CD14-positive monocyte (primary cell): ENCODE measurements around the gene CTF1. TPM values are rescaled to one million over a fixed set of nuclear protein-coding genes. Genes with fewer than 3 reads are reported as not detected.
A peak's percentile ranks its signal among the peaks of the same experiment; 100 is the strongest.

Experiments used
- DNase-seq, 3 donors: peaks; one replicate each; pipeline ENCODE4 v3.0.0-alpha.2; 2011 to 2022
- H2AFZ ChIP-seq: 2 replicates; pipeline ENCODE4 v1.6.0; 2012; ENCODE audit warnings: mild to moderate bottlenecking, low read depth, low read length, inconsistent platforms; ENCODE audit not compliant: insufficient read depth, poor library complexity, severe bottlenecking
- H3K27ac ChIP-seq, 2 donors: 1 replicate in 1 of 2; 2 replicates in 1 of 2; pipeline ENCODE4 v1.5.1; 2012 to 2013; ENCODE audit warnings: low read length in 2 of 2, control low read depth in 1 of 2, inconsistent platforms in 1 of 2, low read depth in 1 of 2, mild to moderate bottlenecking in 1 of 2
- H3K27me3 ChIP-seq, 2 donors: one replicate each; pipeline versions ENCODE4 v1.6.0 to v1.6.1; 2011 to 2013; ENCODE audit warnings: low read length in 2 of 2; ENCODE audit not compliant: control insufficient read depth in 2 of 2, insufficient read depth in 2 of 2
- H3K36me3 ChIP-seq, 2 donors: replicated peaks in 1 of 2; 1 replicate in 1 of 2; 2 replicates in 1 of 2; pipeline versions ENCODE4 v1.5.1 to v1.6.1; 2012 to 2013; ENCODE audit warnings: low read length in 2 of 2, control low read depth in 1 of 2, inconsistent platforms in 1 of 2, mild to moderate bottlenecking in 1 of 2; ENCODE audit not compliant: insufficient read depth in 2 of 2, control insufficient read depth in 1 of 2
- H3K4me1 ChIP-seq, 2 donors: 1 replicate in 1 of 2; 2 replicates in 1 of 2; pipeline versions ENCODE4 v1.5.1 to v1.6.1; 2012 to 2013; ENCODE audit warnings: low read length in 2 of 2, control low read depth in 1 of 2, inconsistent platforms in 1 of 2, mild to moderate bottlenecking in 1 of 2, moderate library complexity in 1 of 2; ENCODE audit not compliant: insufficient read depth in 2 of 2, control insufficient read depth in 1 of 2
- H3K4me2 ChIP-seq: replicated peaks from 2 replicates; pipeline ENCODE3; 2012; ENCODE audit warnings: low read length, moderate library complexity, mild to moderate bottlenecking; ENCODE audit not compliant: poor library complexity, severe bottlenecking; ENCODE audit errors: extremely low read depth
- H3K4me3 ChIP-seq, 3 experiments: fragments of 200-600 bp in 1 of 3; sonication (generic) in 1 of 3; replicated peaks in 1 of 3; 1 replicate in 2 of 3; 2 replicates in 1 of 3; pipeline ENCODE4 v1.5.1; 2011 to 2013; ENCODE audit warnings: low read length in 3 of 3, mild to moderate bottlenecking in 3 of 3, control low read depth in 2 of 3, low read depth in 2 of 3, inconsistent platforms in 1 of 3, moderate library complexity in 1 of 3
- H3K79me2 ChIP-seq: 2 replicates; pipeline ENCODE4 v1.6.0; 2012; ENCODE audit warnings: mild to moderate bottlenecking, control low read depth, inconsistent platforms, low read length, moderate library complexity; ENCODE audit not compliant: insufficient read depth
- H3K9ac ChIP-seq: 2 replicates; pipeline ENCODE4 v1.6.0; 2017; ENCODE audit warnings: low read length, mild to moderate bottlenecking; ENCODE audit not compliant: insufficient read depth, poor library complexity, severe bottlenecking
- H3K9me3 ChIP-seq, 2 donors: replicated peaks in 1 of 2; 1 replicate in 1 of 2; 2 replicates in 1 of 2; pipeline versions ENCODE4 v1.5.1 to v1.6.1; 2012 to 2013; ENCODE audit warnings: low read length in 2 of 2, control low read depth in 1 of 2; ENCODE audit not compliant: control insufficient read depth in 1 of 2, insufficient read depth in 1 of 2
- H4K20me1 ChIP-seq: 2 replicates; pipeline ENCODE4 v1.6.0; 2012; ENCODE audit warnings: mild to moderate bottlenecking, low read length, control low read depth, moderate library complexity; ENCODE audit not compliant: insufficient read depth
- H3K27ac Mint-ChIP-seq, 7 donors: one replicate each; pipeline ENCODE4 v1.8.0; 2020; ENCODE audit warnings: mild to moderate bottlenecking in 7 of 7, mixed read lengths in 7 of 7, moderate library complexity in 6 of 7, inconsistent platforms in 2 of 7
- H3K27me3 Mint-ChIP-seq, 3 donors: one replicate each; pipeline ENCODE4 v1.8.0; 2021 to 2022; ENCODE audit warnings: low read depth in 3 of 3, mild to moderate bottlenecking in 3 of 3, mixed read lengths in 3 of 3, moderate library complexity in 3 of 3, inconsistent platforms in 1 of 3
- H3K36me3 Mint-ChIP-seq, 2 donors: one replicate each; pipeline ENCODE4 v1.8.0; 2020; ENCODE audit warnings: mixed read lengths in 2 of 2, inconsistent platforms in 1 of 2, mild to moderate bottlenecking in 1 of 2
- H3K4me1 Mint-ChIP-seq: one replicate; pipeline ENCODE4 v1.8.0; 2020; ENCODE audit warnings: mild to moderate bottlenecking, mixed read lengths
- H3K4me3 Mint-ChIP-seq, 2 donors: one replicate each; pipeline ENCODE4 v1.8.0; 2020; ENCODE audit warnings: mild to moderate bottlenecking in 2 of 2, mixed read lengths in 2 of 2, moderate library complexity in 1 of 2
- H3K9me3 Mint-ChIP-seq, 7 donors: one replicate each; pipeline ENCODE4 v1.8.0; 2020 to 2022; ENCODE audit warnings: mixed read lengths in 7 of 7, mild to moderate bottlenecking in 6 of 7, moderate library complexity in 6 of 7, inconsistent platforms in 2 of 7
- CTCF ChIP-seq: fragments of 200-600 bp; IDR thresholded peaks from one replicate; pipeline ENCODE4 v1.8.0; 2022; ENCODE audit warnings: antibody characterized with exemption, mild to moderate bottlenecking
- WGBS: methylation state at CpG from one replicate; pipeline ENCODE4 v1.1.5; 2013; ENCODE audit warnings: missing lambda C conversion rate; ENCODE audit not compliant: insufficient coverage; 5-methylcytosine and 5-hydroxymethylcytosine counted together
- intact Hi-C, 2 donors: fragments of 100-400 bp; cut with micrococcal nuclease; formaldehyde crosslinking; loops; one replicate each; pipeline versions ENCODE4 v1.15.0 to v1.15.1; 2023
- polyA plus RNA-seq, 3 donors: library from polyadenylated mRNA; depleted of rRNA in 1 of 3; unstranded in 2 of 3; stranded (reverse) in 1 of 3; fragments of 300-500 nt in 2 of 3; fragments of >200 nt in 1 of 3; fragmentation: Illumina TruSeq in 2 of 3; gene quantifications; 1 replicate in 2 of 3; 2 replicates in 1 of 3; pipeline ENCODE4 v1.2.3, GENCODE V29; 2012 to 2021

Gene CTF1
- polyA plus RNA-seq, 3 donors: 0.93 TPM; not detected in 2

GRCh38 chr16:30925995-30926811, 29.8 kb downstream of the CTF1 start:
- WGBS: 76% methylated on average over 9 of the region's 10 CpGs
- Histone ChIP-seq H3K9me3 (no peaks in the 10 kb centered on the region), H2AFZ (no peak overlapping the region), H3K79me2 (no peaks in the 10 kb centered on the region), H3K4me3 (no peak overlapping the region), H3K27ac (no peak overlapping the region), H4K20me1 (no peaks in the 10 kb centered on the region), H3K36me3 (peaks cover 16 to 36% of the 10 kb centered on the region in 2 donors), H3K4me2 (no peak overlapping the region), H3K9ac (no peak overlapping the region), H3K4me1 (peaks cover 12 to 19% of the 10 kb centered on the region in 2 donors), H3K27me3 (no peaks in the 10 kb centered on the region)
- no peak for TF ChIP-seq CTCF
- no peak for DNase-seq
- Mint-ChIP-seq H3K9me3 (peaks cover 0 to 2% (median 0%) of the 10 kb centered on the region in 7 donors), H3K4me3 (no peak overlapping the region), H3K27me3 (no peaks in the 10 kb centered on the region), H3K36me3 (peaks cover 23 to 32% of the 10 kb centered on the region in 2 donors), H3K4me1 (peaks cover 23% of the 10 kb centered on the region), H3K27ac (peak overlapping the region in 3 of 7 donors; percentile 31 to 81 (median 60))
- intact Hi-C loops: loop anchor here in 1 of 2 donors (10.0 kb wide), 2 partner anchors 161 to 271 kb away; partner anchors contain the start of genes CFAP119, FBRS, PRR14 and RNF40

- H3K4me3 Mint-ChIP-seq: no peak overlapping the region
- H3K4me1 Mint-ChIP-seq: peaks cover 15% of the 10 kb centered on the region
- Histone ChIP-seq H3K36me3 (peaks cover 20 to 45% of the 10 kb centered on the region in 2 donors), H3K9me3 (no peaks in the 10 kb centered on the region), H3K27ac (no peak overlapping the region), H3K79me2 (no peaks in the 10 kb centered on the region), H3K4me1 (peaks cover 4 to 10% of the 10 kb centered on the region in 2 donors), H3K4me2 (no peak overlapping the region), H3K27me3 (no peaks in the 10 kb centered on the region), H4K20me1 (no peaks in the 10 kb centered on the region), H2AFZ (no peak overlapping the region), H3K9ac (no peak overlapping the region), H3K4me3 (no peak overlapping the region)
- TF ChIP-seq CTCF: no peak
- WGBS: 99% methylated on average over 12 of the region's 22 CpGs
- H3K9me3 Mint-ChIP-seq: peaks cover 0 to 2% (median 0%) of the 10 kb centered on the region in 7 donors
- DNase-seq: no peak
- peaks cover 25 to 41% of the 10 kb centered on the region in 2 donors for H3K36me3 Mint-ChIP-seq
- H3K27ac Mint-ChIP-seq: no peak overlapping the region
- intact Hi-C loops: loop anchor here in 1 of 2 donors (10.0 kb wide), 2 partner anchors 162 to 272 kb away; partner anchors contain the start of genes CFAP119, FBRS, PRR14 and RNF40
- H3K27me3 Mint-ChIP-seq: no peaks in the 10 kb centered on the region
Measured at GRCh38 chr16:30926937-30927788, 30.7 kb downstream of the CTF1 start.
